NCI-H2029 treated with DMSO at 0.1 percent for 48 hours (cell line): Measurements from ENCODE around the gene ASIC2.

Experiments used
- DNase-seq: peaks from one replicate; lab custom pipeline; 2025; lab: John Stamatoyannopoulos, UW

Gene ASIC2

DNA sequence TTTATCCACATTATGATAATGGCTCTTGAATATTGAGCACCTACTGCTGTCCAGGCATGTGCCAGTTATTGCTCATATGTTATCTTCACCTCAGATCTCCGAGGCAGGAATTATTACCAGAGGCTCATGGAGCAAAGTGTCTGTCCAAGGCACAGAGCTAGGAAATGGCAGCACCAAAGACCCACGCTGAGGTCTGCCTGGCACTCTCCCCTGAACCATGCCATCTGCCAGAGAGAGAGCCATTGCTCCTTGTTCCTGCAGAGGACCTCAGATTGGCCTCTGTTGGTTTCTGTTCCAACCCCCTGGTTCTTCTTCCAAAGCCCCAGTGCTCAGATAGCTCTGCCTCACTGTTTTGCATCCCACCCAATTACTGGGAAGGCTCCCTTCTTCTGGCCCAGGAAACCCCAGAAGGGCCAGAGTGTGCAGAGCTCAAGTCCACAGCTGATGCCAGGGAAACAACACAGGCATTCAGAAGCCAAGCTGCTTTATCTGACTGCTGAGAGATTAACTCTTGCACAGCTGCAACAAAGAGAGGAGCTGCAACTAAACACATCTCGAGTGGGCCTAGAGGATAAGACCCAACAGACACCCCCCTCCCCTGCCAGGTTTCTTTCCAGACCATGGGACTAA is 5.9 kb downstream of the ASIC2 start:
- DNase-seq = no peak

GRCh38 chr17:33285413-33285812 is 7.7 kb downstream of the ASIC2 start:
- DNase-seq = no peak

- DNase-seq = peak; percentile 59
These were observed 9.1 kb downstream of the ASIC2 start for GRCh38 chr17:33284022-33284421.

- DNase-seq = no peak
These were observed 12.7 kb downstream of the ASIC2 start for GRCh38 chr17:33280162-33280943.

GRCh38 chr17:33277436-33278100 is 15.5 kb downstream of the ASIC2 start:
- no peak for DNase-seq

- DNase-seq = no peak
These were observed 19.2 kb downstream of the ASIC2 start for GRCh38 chr17:33273743-33274410.

DNA sequence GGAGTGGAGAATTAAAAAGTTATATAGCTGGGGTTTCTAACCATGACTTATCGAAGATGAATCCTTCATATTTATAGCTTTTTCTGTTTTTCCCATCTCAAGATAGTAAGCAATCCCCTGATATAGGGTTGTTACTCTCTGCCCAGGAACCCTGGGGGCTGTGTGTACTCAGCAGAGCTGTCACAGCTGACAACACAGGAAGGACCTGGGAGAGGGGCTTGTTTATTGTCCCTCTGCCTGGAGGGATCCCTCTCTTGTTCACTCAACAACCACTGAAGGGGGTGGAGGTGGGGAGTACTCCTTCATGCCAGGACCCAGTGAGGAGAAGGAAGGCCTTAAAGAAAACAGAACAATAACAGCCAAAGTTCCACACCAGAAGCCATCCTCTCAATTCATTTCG is 19.8 kb downstream of the ASIC2 start:
- no peak for DNase-seq

DNA sequence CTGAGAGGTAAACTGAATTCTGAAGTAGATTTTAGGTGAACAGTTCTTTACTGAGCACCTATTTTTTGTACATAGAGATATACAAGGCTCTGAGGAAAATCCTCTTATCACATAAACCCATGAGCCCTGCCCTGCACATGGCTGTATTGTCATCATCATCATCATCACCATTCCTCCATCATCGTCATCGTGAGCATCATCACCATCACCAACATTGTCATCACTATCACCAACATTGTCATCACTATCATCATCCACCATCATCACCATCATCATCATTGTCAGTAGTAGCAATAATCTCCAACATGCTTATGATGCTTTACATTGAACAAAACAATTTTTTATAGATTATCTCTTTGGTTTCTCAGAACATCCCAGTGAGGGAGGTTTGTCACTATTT is 20.7 kb downstream of the ASIC2 start:
- no peak for DNase-seq

GRCh38 chr17:33269337-33270060 is 23.6 kb downstream of the ASIC2 start:
- DNase-seq = no peak

GRCh38 chr17:33267851-33268548 is 25.1 kb downstream of the ASIC2 start:
- DNase-seq = no peak

DNA sequence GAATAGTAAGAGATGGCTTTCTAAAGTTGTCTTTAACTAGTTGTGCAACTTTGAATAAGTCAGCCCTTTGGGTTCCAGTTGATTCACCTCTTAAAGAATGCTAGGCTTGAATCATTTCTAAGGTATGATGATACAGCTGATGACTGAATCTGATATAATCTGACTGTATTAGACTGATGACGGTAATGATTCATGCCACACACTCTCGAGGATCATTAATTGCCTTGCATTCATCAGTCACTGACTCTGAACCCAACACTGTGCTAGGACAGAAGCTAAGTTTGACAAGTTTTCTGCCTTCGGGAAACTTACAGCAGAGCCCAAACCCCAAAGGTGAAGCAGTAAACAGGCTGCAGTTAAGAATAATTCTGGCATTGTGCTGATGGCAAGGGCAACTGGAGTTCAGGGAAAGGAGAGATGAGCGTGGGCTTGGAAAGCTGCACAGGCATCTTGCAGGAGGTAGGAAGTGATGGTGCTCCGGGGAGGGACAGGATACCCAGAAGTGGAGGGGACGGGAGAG is 25.8 kb downstream of the ASIC2 start:
- no peak for DNase-seq

DNA sequence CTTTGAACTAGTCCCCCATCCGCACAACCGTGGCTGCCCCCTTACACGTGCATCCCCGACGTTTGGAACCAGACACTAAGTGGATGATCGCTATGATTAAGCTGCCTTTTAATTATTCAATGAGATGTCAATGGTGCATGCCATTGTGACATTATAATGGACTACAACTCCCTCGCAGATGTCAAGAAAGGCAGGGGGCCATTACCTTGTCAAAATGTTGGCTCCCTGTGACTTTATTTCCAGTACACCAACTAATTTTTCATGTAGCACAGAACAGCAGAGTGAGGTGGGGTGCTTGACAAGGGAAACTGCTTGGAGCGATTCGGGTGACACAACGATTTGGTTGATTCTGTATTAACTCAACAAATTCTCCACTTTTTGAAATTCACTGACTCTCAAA is 26.5 kb downstream of the ASIC2 start:
- no peak for DNase-seq

GRCh38 chr17:33266116-33266515 is 27.0 kb downstream of the ASIC2 start:
- DNase-seq = no peak

GRCh38 chr17:33263396-33263795 is 29.7 kb downstream of the ASIC2 start:
- no peak for DNase-seq

DNA sequence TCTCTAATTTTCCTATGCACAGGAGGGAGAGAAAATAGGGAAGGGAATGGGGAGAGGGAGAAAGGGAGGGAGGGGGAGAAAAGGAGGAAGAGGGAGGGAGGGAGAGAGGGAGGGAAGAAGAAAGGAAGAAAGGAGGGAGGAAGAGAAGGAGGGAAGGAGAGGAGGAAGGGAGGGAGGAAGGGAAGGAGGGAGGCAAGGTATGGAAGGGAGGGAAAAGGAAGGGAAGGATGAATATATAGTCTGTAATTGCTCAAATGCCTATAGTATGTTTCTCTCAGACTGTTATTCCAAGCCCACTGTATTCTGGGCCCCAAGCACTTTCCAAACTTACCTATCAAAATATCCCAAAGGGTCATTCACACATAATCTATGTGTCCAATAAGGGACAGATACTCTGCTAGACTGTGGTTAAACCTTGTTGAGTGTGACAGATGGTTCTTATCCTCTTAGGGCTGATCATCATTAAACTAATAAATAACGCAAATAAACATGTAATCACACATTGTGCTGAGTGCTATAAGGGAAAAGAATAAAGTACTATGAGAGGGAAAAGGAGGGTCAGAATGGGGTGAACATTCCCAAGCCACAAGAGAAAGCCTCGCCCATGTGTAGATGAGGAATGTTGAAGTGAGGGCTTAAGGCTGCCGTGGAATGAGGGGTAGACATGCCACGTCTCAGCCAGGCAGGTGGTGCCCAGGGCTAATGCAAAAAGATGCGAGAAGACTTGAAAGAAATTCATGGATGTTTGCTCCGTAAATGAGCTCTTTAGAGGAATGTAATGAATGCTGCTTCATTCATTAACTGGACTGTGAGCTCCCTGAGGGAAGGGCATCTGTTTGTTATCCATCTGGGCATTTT is 30.6 kb downstream of the ASIC2 start:
- no peak for DNase-seq

DNA sequence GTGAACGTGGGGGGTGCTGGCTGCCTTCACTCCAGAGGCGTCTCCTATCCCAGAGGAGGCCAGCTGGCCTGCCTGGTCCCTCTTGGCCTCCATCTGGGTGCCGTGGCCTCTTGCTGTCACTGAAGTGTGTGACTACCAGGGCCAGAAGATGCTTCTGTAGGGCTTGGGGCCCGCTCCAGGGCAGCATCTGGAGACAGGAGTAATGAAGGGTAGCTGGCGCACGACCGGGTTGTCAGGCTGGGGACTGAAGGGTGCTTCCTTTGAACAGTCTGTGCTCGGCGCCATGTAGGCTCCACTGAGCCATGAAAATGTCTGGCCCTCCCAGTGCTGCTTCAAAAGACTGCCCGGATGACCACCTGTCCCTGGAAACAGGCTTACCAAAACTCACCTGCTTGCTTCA is 31.3 kb downstream of the ASIC2 start:
- no peak for DNase-seq

GRCh38 chr17:33260638-33261037 is 32.5 kb downstream of the ASIC2 start:
- DNase-seq = no peak

- no peak for DNase-seq
These were observed 34.8 kb downstream of the ASIC2 start for GRCh38 chr17:33258296-33258695.

DNA sequence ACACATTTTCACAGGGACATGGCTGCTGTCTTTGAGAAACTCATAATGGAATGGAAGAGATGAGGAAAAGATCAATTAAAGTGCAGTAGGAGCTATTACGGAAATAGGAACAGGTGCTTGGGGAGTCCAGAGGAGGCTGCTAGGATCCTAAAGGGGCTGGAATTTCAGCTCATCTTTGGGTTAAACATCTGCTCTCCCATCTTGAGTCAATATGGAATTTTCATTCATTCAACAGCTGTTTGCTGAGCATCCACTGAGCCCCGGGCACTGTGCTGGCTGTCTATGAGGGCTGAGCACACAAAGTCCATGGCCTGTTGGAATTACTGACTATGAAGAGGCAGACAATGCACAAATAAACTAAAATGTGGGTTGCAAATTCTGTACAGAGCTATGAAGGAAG is 47.9 kb downstream of the ASIC2 start:
- no peak for DNase-seq

- DNase-seq = no peak
These were observed 49.4 kb downstream of the ASIC2 start for GRCh38 chr17:33243732-33244131.
